ENCODE data around the gene UGT1A8.

DNA sequence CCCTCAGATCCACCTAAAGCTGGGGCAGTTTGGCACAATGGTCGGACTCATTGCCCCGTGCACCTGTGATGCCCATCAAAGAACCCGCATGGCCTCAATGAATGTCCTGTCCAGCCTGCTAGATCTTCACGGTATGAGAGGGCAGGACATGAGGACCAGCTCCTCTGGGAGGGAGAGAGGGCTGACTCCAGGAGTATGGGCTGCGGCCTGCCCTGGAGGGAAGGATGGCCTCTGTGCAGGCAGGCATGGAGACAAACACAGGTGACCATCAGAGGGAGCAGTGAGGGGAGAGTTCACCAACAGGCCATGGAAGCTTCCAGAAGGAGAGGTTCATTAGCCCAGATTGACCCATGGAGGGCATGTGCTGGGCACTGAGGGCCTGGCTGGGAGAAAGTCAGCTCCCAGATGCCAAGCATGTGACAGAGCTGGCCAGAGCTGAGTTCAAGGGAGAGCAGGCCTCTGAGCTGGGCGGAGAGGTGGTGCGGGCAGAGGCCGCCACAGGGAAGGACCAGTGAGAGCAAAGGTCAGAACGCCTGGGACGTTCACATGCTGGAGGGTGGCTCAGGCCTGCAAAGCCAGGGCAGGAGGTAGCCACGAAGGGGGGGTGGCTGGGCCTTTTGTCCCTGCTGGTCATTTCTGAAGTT is 200.7 kb downstream of the UGT1A8 start:
- TF ChIP-seq MXI1 (IDR thresholded peaks at IDR 0.05; ENCODE audit: borderline replicate concordance, low read depth, low read length) (no peak), CTCF (conservative IDR thresholded peaks at IDR 0.05; ENCODE audit: low read depth, low read length) (no peak), POLR2A (IDR thresholded peaks at IDR 0.05; ENCODE audit: low read depth, low read length) (no peak), RAD21 (IDR thresholded peaks at IDR 0.05; ENCODE audit: low read length) (no peak), SMC3 (IDR thresholded peaks at IDR 0.05; ENCODE audit: low read depth, low read length) (no peak), RFX5 (IDR thresholded peaks at IDR 0.05; ENCODE audit: low read depth, low read length) (no peak), BHLHE40 (IDR thresholded peaks at IDR 0.05; ENCODE audit: low read depth, low read length) (no peak), CHD1 (IDR thresholded peaks at IDR 0.05; ENCODE audit: low read depth, low read length) (no peak), CEBPB (IDR thresholded peaks at IDR 0.05; ENCODE audit: low read depth, low read length) (no peak), RCOR1 (IDR thresholded peaks at IDR 0.05; ENCODE audit: insufficient replicate concordance, low read length) (no peak), FOS (IDR thresholded peaks at IDR 0.05; ENCODE audit: low read depth, low read length) (no peak), MAFK (IDR thresholded peaks at IDR 0.05; ENCODE audit: low read depth, low read length) (no peak)
- TF ChIP-seq, protein P1, sequence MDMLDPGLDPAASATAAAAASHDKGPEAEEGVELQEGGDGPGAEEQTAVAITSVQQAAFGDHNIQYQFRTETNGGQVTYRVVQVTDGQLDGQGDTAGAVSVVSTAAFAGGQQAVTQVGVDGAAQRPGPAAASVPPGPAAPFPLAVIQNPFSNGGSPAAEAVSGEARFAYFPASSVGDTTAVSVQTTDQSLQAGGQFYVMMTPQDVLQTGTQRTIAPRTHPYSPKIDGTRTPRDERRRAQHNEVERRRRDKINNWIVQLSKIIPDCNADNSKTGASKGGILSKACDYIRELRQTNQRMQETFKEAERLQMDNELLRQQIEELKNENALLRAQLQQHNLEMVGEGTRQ (IDR thresholded peaks at IDR 0.05; ENCODE audit: low read depth, low read length) = no peak
- TF ChIP-seq, protein P2, sequence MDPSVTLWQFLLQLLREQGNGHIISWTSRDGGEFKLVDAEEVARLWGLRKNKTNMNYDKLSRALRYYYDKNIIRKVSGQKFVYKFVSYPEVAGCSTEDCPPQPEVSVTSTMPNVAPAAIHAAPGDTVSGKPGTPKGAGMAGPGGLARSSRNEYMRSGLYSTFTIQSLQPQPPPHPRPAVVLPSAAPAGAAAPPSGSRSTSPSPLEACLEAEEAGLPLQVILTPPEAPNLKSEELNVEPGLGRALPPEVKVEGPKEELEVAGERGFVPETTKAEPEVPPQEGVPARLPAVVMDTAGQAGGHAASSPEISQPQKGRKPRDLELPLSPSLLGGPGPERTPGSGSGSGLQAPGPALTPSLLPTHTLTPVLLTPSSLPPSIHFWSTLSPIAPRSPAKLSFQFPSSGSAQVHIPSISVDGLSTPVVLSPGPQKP (IDR thresholded peaks at IDR 0.05; ENCODE audit: borderline replicate concordance, low read depth, low read length) = no peak

All from IMR-90 (cell line).